GM13977 (cell line): ENCODE data around the gene SUCO.

Source experiments
- DNase-seq: peaks from one replicate; pipeline ENCODE4 v3.0.0; 2012; ENCODE audit warnings: low spot score
- CTCF ChIP-seq: IDR thresholded peaks from 2 replicates; pipeline ENCODE4 v1.5.1; 2012; ENCODE audit warnings: mild to moderate bottlenecking, control low read depth; ENCODE audit not compliant: insufficient read depth; ENCODE audit errors: extremely low read depth, missing control alignments
- in situ Hi-C: fragments of 300-500 bp; cut with MboI; formaldehyde crosslinking; loops from one replicate; pipeline ENCODE4 v1.12.0; 2022; ENCODE audit warnings: low sequenced_read_pairs, low pct_unique_long_range_greater_than_20kb, mixed read lengths, inconsistent platforms; ENCODE audit not compliant: unreplicated experiment

The SUCO gene

GRCh38 chr1:172514108-172514507 is 18.8 kb upstream of the SUCO start:
- TF ChIP-seq CTCF: no peak
- in situ Hi-C loops: no loop called here
- no peak for DNase-seq

DNA sequence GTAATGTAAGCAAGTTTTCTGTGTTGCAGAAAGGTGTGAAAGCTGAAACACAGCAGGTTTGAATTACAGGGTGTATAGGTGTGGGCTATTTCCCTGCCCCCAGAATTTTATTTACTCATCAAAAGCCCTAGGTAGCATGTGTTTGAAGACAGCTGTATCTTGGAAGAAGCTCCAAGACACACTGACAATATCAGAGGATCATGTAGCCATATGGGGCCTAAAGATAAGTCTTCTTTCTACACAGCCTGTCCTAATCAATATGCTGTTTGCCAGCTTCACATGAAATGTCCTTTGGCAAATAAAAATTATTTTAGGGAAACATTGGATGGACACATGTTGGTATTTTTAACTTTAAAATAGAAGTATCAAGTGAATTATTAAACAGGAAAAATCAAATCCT is 17.5 kb upstream of the SUCO start:
- TF ChIP-seq CTCF: no peak
- in situ Hi-C loops: no loop called here

GRCh38 chr1:172515927-172516326 is 17.0 kb upstream of the SUCO start:
- no peak for TF ChIP-seq CTCF
- in situ Hi-C loops: no loop called here
- no peak for DNase-seq

More for the DNA sequence above, 17.5 kb upstream of the SUCO start:
- no peak for DNase-seq

- no peak for DNase-seq
- in situ Hi-C loops: no loop called here
- no peak for TF ChIP-seq CTCF
These were observed 15.9 kb upstream of the SUCO start for GRCh38 chr1:172517081-172517480.

GRCh38 chr1:172517545-172517944 is 15.4 kb upstream of the SUCO start:
- in situ Hi-C loops: no loop called here
- no peak for DNase-seq
- TF ChIP-seq CTCF: no peak

DNA sequence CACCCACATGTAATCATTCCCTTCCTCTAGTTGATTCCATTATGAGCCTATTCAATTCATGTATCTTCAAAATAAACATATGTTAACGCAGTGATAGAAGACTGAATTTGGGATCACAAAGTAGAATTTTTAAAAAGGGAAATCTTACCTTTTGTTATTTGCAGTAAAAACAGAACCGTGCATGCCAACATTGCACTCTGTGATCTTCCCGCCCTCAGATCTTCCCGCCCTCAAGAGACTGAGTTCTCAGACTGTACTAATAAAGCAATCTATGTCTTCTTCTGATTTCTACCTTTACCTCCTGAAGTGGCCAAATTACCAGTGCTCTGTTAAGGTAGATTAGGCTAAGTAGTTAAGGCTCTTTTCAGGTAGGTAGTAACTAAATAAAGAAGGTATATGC is 3.6 kb upstream of the SUCO start:
- in situ Hi-C loops: no loop called here
- no peak for DNase-seq
- no peak for TF ChIP-seq CTCF

DNA sequence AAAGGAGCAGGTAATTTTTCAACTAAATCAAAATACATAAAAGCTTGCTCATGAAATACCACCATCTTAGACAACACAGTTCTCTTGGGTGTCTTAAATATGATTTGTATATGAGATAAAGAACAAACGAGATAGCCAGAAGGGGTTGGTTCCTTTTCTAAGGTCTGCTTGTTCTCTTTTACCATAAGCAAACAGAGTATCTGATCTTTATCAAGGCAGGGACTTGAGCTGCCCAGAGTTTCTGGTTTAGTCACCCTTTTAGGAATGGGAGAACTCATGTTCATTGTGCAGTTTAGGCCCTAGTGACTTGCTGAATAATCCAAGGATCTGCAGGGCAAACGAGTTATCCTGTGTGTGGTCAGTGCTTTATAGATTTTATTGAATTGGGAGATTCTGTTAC is 3.0 kb upstream of the SUCO start:
- DNase-seq: no peak
- no peak for TF ChIP-seq CTCF
- in situ Hi-C loops: no loop called here
